Activated CD8-positive, alpha-beta memory T cell treated with anti-CD3 and anti-CD28 coated beads, Interleukin-2, amount 50 U/mL, for 24 hours (primary cell): ENCODE measurements around the gene MED9.
"Not testable (repeated sequence)": the region's sequence is repeated elsewhere in the genome, so short reads cannot be mapped to it uniquely, and the experiment has no call there.

ENCODE experiments used
- DNase-seq: peaks from one replicate; pipeline ENCODE4 v3.0.0-alpha.2; 2020; ENCODE audit errors: extremely low read depth

MED9 gene

GRCh38 chr17:17476865-17477467 lies at the start of gene MED9:
MED9 (plus strand) TSS chr17:17477000; CDS start chr17:17477042, 42 bp downstream.
- peak; percentile 80 for DNase-seq

GRCh38 chr17:17429222-17429621 lies 47.6 kb upstream of the MED9 start:
- DNase-seq, result no peak

GRCh38 chr17:17430924-17431323 lies 45.9 kb upstream of the MED9 start:
- DNase-seq, result not testable (repeated sequence)

- no peak for DNase-seq
These were observed 45.2 kb upstream of the MED9 start for GRCh38 chr17:17431605-17432004.

GRCh38 chr17:17433000-17433703 lies 43.6 kb upstream of the MED9 start:
- DNase-seq, result no peak

- no peak for DNase-seq
These were observed 42.3 kb upstream of the MED9 start for GRCh38 chr17:17434477-17434876.

GRCh38 chr17:17435323-17435722 lies 41.5 kb upstream of the MED9 start:
- DNase-seq, result no peak

- no peak for DNase-seq
These were observed 39.3 kb upstream of the MED9 start for GRCh38 chr17:17437461-17437860.

GRCh38 chr17:17437893-17438292 lies 38.9 kb upstream of the MED9 start:
- no peak for DNase-seq

GRCh38 chr17:17440010-17440843 lies 36.6 kb upstream of the MED9 start:
- peak; percentile 57 for DNase-seq

- no peak for DNase-seq
These were observed 35.7 kb upstream of the MED9 start for GRCh38 chr17:17440938-17441675.

- DNase-seq, result no peak
These were observed 33.6 kb upstream of the MED9 start for GRCh38 chr17:17443173-17443572.

GRCh38 chr17:17445296-17445924 lies 31.4 kb upstream of the MED9 start:
- DNase-seq, result no peak

- DNase-seq, result no peak
These were observed 30.7 kb upstream of the MED9 start for GRCh38 chr17:17445925-17446665.

GRCh38 chr17:17446666-17447155 lies 30.1 kb upstream of the MED9 start:
- no peak for DNase-seq

- no peak for DNase-seq
These were observed 29.5 kb upstream of the MED9 start for GRCh38 chr17:17447264-17447663.

- DNase-seq, result no peak
These were observed 28.7 kb upstream of the MED9 start for GRCh38 chr17:17448076-17448475.

- no peak for DNase-seq
These were observed 28.1 kb upstream of the MED9 start for GRCh38 chr17:17448723-17449122.

- DNase-seq, result no peak
These were observed 23.7 kb upstream of the MED9 start for GRCh38 chr17:17453088-17453487.

GRCh38 chr17:17454276-17454675 lies 22.5 kb upstream of the MED9 start:
- no peak for DNase-seq

- DNase-seq, result not testable (repeated sequence)
These were observed 22.1 kb upstream of the MED9 start for GRCh38 chr17:17454700-17455099.
